ENCODE measurements around the gene GRK4.
"Not testable (repeated sequence)": the region's sequence is repeated elsewhere in the genome, so short reads cannot be mapped to it uniquely, and the experiment has no call there.

GRK4 gene

GRCh38 chr4:3041192-3042142 lies 78.1 kb downstream of the GRK4 start:
- Histone ChIP-seq H3K9me3 (ENCODE audit: low read length) (no peaks in the 10 kb centered on the region), H3K27me3 (ENCODE audit: insufficient read depth, low read length) (no peaks in the 10 kb centered on the region), H2AFZ (ENCODE audit: low read depth, low read length) (no peak overlapping the region), H3K36me3 (ENCODE audit: insufficient read depth, low read length) (no peaks in the 10 kb centered on the region), H3K4me1 (ENCODE audit: insufficient read depth, low read length) (peaks cover 26% of the 10 kb centered on the region), H3K4me3 (ENCODE audit: low read length) (no peak overlapping the region)

- H3K4me1 ChIP-seq (ENCODE audit: insufficient read depth, low read length), result peaks cover 21% of the 10 kb centered on the region
- H3K4me3 ChIP-seq (ENCODE audit: low read length), result no peak overlapping the region
- H2AFZ ChIP-seq (ENCODE audit: low read depth, low read length), result no peak overlapping the region
- no peaks in the 10 kb centered on the region for H3K27me3 ChIP-seq (ENCODE audit: insufficient read depth, low read length)
- no peaks in the 10 kb centered on the region for H3K9me3 ChIP-seq (ENCODE audit: low read length)
- no peaks in the 10 kb centered on the region for H3K36me3 ChIP-seq (ENCODE audit: insufficient read depth, low read length)
Measured at GRCh38 chr4:3042226-3042625, 78.9 kb downstream of the GRK4 start.

DNA sequence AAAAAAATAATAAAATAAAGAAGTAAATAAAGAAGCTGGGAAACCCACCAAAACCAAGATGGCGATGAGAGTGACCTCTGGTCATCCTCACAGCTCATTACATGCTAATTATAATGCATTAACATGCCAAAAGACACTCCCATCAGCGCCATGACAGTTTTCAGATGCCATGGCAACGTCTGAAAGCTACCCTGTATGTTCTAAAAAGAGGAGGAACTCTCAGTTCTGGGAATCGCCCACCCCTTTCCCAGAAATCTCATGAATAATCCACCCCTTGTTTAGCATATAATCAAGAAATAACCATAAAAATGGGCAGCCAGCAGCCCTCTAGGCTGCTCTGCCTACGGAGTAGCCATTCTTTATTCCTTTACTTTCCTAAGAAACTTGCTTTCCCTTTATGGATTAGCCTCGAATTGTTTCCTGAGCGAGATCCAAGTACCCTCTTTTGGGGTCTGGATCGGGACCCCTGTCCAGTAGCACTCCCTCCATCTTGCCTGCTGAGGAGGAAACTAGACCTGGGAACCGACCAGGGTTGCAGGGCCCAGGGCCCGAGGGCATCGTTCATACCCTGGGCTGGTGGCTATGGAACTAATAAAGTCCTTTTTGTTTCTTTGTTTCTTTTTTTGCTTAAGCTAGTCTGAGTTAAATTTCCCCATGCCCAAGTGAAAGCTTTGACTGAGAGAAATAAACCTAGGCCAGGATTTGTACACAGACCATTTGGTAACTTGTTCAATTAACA lies 80.1 kb downstream of the GRK4 start:
- Histone ChIP-seq H3K4me1 (ENCODE audit: insufficient read depth, low read length) (peaks cover 21% of the 10 kb centered on the region), H2AFZ (ENCODE audit: low read depth, low read length) (no peak overlapping the region), H3K4me3 (ENCODE audit: low read length) (no peak overlapping the region), H3K36me3 (ENCODE audit: insufficient read depth, low read length) (no peaks in the 10 kb centered on the region), H3K27me3 (ENCODE audit: insufficient read depth, low read length) (no peaks in the 10 kb centered on the region), H3K9me3 (ENCODE audit: low read length) (no peaks in the 10 kb centered on the region)

DNA sequence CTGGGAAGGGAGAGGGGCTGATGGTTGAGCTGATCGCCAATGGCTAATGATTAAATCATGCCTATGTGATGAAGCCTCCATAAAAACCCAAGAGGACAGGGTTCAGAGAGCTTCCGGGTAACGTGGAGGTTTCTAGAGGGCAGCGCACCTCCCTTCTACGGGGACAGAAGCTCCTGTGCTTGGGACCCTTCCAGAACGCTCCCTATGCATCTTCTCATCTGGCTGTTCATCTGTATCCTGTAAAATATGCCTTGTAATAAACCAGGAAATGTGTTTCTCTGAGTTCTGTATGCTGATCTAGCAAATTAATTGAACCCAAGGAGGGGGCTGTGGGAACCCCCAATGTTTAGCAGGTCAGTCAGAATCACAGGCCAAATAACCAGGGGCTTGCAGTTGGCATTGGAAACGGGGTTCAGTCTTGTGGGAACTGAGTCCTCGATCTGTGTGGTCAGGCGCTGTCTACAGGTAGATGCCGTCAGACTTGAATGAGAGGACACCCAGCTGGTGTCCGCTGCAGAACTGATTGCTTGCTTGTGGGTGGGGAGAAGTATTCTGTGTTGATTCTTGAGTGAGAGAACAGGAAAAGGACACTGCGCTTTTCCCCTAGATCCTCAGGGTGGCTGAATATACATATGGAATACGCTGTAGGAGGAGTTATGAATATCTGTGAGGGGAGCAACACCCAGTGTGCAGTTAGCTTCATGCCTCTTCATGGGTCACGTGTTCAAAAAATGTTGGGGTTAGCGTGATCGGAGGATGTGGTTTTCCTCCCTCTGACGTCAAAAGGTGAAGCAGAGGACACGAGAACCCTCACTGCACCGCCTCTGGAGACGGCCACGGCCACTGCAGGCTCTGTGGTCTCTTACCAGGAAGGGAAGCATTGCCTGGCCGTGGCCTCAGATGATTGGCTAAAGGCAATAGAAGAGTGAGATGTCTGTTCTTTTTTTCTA lies 81.8 kb downstream of the GRK4 start:
- Histone ChIP-seq H3K4me3 (ENCODE audit: low read length) (no peak overlapping the region), H3K4me1 (ENCODE audit: insufficient read depth, low read length) (peaks cover 21% of the 10 kb centered on the region), H2AFZ (ENCODE audit: low read depth, low read length) (no peak overlapping the region), H3K27me3 (ENCODE audit: insufficient read depth, low read length) (no peaks in the 10 kb centered on the region), H3K36me3 (ENCODE audit: insufficient read depth, low read length) (no peaks in the 10 kb centered on the region), H3K9me3 (ENCODE audit: low read length) (no peaks in the 10 kb centered on the region)

DNA sequence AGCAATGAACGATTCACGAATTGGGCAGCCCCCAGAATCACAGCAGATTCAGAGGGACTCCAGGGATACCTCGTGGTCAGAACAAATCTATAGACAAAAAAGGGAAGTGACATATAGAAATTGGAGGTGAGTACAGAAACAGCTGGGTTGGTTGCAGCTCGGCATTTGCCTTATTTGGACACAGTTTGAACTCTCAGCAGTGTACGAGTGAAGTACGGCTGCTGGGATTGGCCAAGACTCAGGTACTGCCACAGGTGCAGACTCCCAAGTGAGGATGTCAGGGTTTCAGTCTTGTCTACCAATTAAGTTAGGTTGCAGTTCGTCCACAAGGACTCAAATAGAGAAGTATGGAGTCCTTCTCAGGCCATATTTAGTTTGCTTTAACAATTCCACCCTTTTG lies 82.8 kb downstream of the GRK4 start:
- H3K9me3 ChIP-seq (ENCODE audit: low read length), result no peaks in the 10 kb centered on the region
- peaks cover under 1% of the 10 kb centered on the region for H3K27me3 ChIP-seq (ENCODE audit: insufficient read depth, low read length)
- no peak overlapping the region for H3K4me3 ChIP-seq (ENCODE audit: low read length)
- H3K4me1 ChIP-seq (ENCODE audit: insufficient read depth, low read length), result peaks cover 21% of the 10 kb centered on the region
- no peak overlapping the region for H2AFZ ChIP-seq (ENCODE audit: low read depth, low read length)
- no peaks in the 10 kb centered on the region for H3K36me3 ChIP-seq (ENCODE audit: insufficient read depth, low read length)

GRCh38 chr4:3046623-3047022 lies 83.3 kb downstream of the GRK4 start:
- Histone ChIP-seq H3K27me3 (ENCODE audit: insufficient read depth, low read length) (peaks cover 3% of the 10 kb centered on the region), H3K4me1 (ENCODE audit: insufficient read depth, low read length) (peaks cover 21% of the 10 kb centered on the region), H2AFZ (ENCODE audit: low read depth, low read length) (no peak overlapping the region), H3K4me3 (ENCODE audit: low read length) (no peak overlapping the region), H3K36me3 (ENCODE audit: insufficient read depth, low read length) (no peaks in the 10 kb centered on the region), H3K9me3 (ENCODE audit: low read length) (no peaks in the 10 kb centered on the region)

GRCh38 chr4:3047464-3048286 lies 84.3 kb downstream of the GRK4 start:
- H3K9me3 ChIP-seq (ENCODE audit: low read length), result no peaks in the 10 kb centered on the region
- no peak overlapping the region for H2AFZ ChIP-seq (ENCODE audit: low read depth, low read length)
- no peak overlapping the region for H3K4me3 ChIP-seq (ENCODE audit: low read length)
- H3K36me3 ChIP-seq (ENCODE audit: insufficient read depth, low read length), result no peaks in the 10 kb centered on the region
- peaks cover 13% of the 10 kb centered on the region for H3K4me1 ChIP-seq (ENCODE audit: insufficient read depth, low read length)
- H3K27me3 ChIP-seq (ENCODE audit: insufficient read depth, low read length), result peaks cover 3% of the 10 kb centered on the region

GRCh38 chr4:3051141-3051897 lies 87.9 kb downstream of the GRK4 start:
- not testable (repeated sequence) for H2AFZ ChIP-seq (ENCODE audit: low read depth, low read length); H3K27me3 ChIP-seq (ENCODE audit: insufficient read depth, low read length); H3K9me3 ChIP-seq (ENCODE audit: low read length); H3K4me1 ChIP-seq (ENCODE audit: insufficient read depth, low read length); H3K36me3 ChIP-seq (ENCODE audit: insufficient read depth, low read length); H3K4me3 ChIP-seq (ENCODE audit: low read length)

- Histone ChIP-seq H3K27me3 (ENCODE audit: insufficient read depth, low read length) (peaks cover 3% of the 10 kb centered on the region), H3K9me3 (ENCODE audit: low read length) (peaks cover 6% of the 10 kb centered on the region), H3K4me3 (ENCODE audit: low read length) (no peak overlapping the region), H3K36me3 (ENCODE audit: insufficient read depth, low read length) (no peaks in the 10 kb centered on the region), H3K4me1 (ENCODE audit: insufficient read depth, low read length) (no peaks in the 10 kb centered on the region), H2AFZ (ENCODE audit: low read depth, low read length) (no peak overlapping the region)
Measured at GRCh38 chr4:3054169-3054759, 90.9 kb downstream of the GRK4 start.

GRCh38 chr4:3059943-3060342 lies 96.6 kb downstream of the GRK4 start:
- Histone ChIP-seq H3K27me3 (ENCODE audit: insufficient read depth, low read length) (no peaks in the 10 kb centered on the region), H3K9me3 (ENCODE audit: low read length) (peaks cover 6% of the 10 kb centered on the region), H3K4me1 (ENCODE audit: insufficient read depth, low read length) (peaks cover 3% of the 10 kb centered on the region), H2AFZ (ENCODE audit: low read depth, low read length) (no peak overlapping the region), H3K36me3 (ENCODE audit: insufficient read depth, low read length) (no peaks in the 10 kb centered on the region), H3K4me3 (ENCODE audit: low read length) (no peak overlapping the region)

DNA sequence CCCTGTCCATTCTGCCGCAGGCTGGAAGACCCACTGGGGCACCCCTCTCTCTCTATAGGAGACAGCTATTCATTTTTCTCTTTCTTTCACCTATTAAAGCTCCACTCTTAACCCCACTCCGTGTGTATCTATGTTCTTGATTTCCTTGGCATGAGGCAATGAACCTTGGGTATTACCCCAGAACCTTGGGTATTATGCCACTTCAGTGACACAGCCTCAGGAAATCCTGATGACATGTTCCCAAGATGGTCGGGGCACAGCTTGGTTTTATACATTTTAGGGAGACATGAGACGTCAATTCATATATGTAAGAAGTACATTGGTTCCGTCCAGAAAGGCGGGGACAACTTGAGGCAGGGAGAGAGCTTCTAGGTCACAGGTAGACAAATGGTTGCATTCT lies 97.6 kb downstream of the GRK4 start:
- no peaks in the 10 kb centered on the region for H3K36me3 ChIP-seq (ENCODE audit: insufficient read depth, low read length)
- peaks cover 3% of the 10 kb centered on the region for H3K4me1 ChIP-seq (ENCODE audit: insufficient read depth, low read length)
- H3K9me3 ChIP-seq (ENCODE audit: low read length), result peaks cover 3% of the 10 kb centered on the region
- no peak overlapping the region for H2AFZ ChIP-seq (ENCODE audit: low read depth, low read length)
- H3K27me3 ChIP-seq (ENCODE audit: insufficient read depth, low read length), result no peaks in the 10 kb centered on the region
- H3K4me3 ChIP-seq (ENCODE audit: low read length), result no peak overlapping the region
